Measurements from ENCODE around the gene YES1. TPM values are rescaled to one million over a fixed set of nuclear protein-coding genes. Genes with fewer than 3 reads are reported as not detected.
A peak's percentile ranks its signal among the peaks of the same experiment; 100 is the strongest.
"Not testable (repeated sequence)": the region's sequence is repeated elsewhere in the genome, so short reads cannot be mapped to it uniquely, and the experiment has no call there.

YES1 gene
- total RNA-seq, 4 donors from 2014 or later: 46.2 to 119 (median 83.0) TPM

GRCh38 chr18:730692-731091, 81.3 kb downstream of the YES1 start:
- Histone ChIP-seq H3K4me3 (no peak overlapping the region), H3K36me3 (peaks cover 0 to 21% (median 0%) of the 10 kb centered on the region in 3 donors), H3K4me1 (no peaks in the 10 kb centered on the region), H3K27me3 (no peaks in the 10 kb centered on the region), H3K27ac (no peak overlapping the region), H3K9me3 (no peaks in the 10 kb centered on the region)
- TF ChIP-seq POLR2A (IDR thresholded peaks at IDR 0.05) (no peak), CTCF (IDR thresholded peaks at IDR 0.05) (no peak)
- no peak for DNase-seq

DNA sequence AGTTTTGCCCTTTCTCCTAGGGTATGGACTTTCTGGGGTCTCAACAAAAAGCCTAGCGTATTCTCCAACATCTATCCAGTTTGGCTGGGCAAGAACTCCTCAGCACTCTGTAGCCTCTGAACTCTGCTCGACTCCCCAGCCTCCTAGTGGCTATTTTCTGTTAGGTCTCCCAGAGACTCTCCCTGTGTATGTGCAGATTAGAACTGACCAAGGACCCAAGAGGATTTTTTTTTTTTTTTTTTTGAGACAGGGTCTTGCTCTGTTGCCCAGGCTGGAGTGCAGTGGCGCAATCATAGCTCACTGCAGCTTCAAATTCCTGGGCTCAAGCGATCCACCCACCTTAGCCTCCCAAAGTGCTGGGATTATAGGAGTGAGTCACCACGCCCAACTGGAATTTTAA, 81.9 kb downstream of the YES1 start:
- not testable (repeated sequence) for H3K9me3 ChIP-seq, DNase-seq, H3K27me3 ChIP-seq, H3K4me1 ChIP-seq, H3K4me3 ChIP-seq, H3K27ac ChIP-seq
- peaks cover 0 to 15% (median 0%) of the 10 kb centered on the region in 3 donors for H3K36me3 ChIP-seq
- TF ChIP-seq CTCF (IDR thresholded peaks at IDR 0.05): peak in 2 of 6 experiments; percentile 18 to 19

- Histone ChIP-seq H3K27me3 (no peaks in the 10 kb centered on the region), H3K9me3 (no peaks in the 10 kb centered on the region), H3K4me3 (no peak overlapping the region), H3K36me3 (peaks cover 0 to 7% (median 0%) of the 10 kb centered on the region in 3 donors), H3K4me1 (no peaks in the 10 kb centered on the region), H3K27ac (no peak overlapping the region)
- TF ChIP-seq POLR2A (IDR thresholded peaks at IDR 0.05): no peak
- no peak for TF ChIP-seq CTCF (IDR thresholded peaks at IDR 0.05)
- DNase-seq: no peak
These were observed 86.4 kb downstream of the YES1 start for GRCh38 chr18:725646-726045.

GRCh38 chr18:723541-724080, 88.4 kb downstream of the YES1 start:
- Histone ChIP-seq H3K27ac (no peak overlapping the region), H3K4me3 (no peak overlapping the region), H3K27me3 (no peaks in the 10 kb centered on the region), H3K36me3 (peaks cover 0 to 7% (median 0%) of the 10 kb centered on the region in 3 donors), H3K9me3 (no peaks in the 10 kb centered on the region), H3K4me1 (no peaks in the 10 kb centered on the region)
- TF ChIP-seq CTCF (IDR thresholded peaks at IDR 0.05) (no peak), POLR2A (IDR thresholded peaks at IDR 0.05) (no peak)
- no peak for DNase-seq

- no peak for DNase-seq
- Histone ChIP-seq H3K4me1 (no peaks in the 10 kb centered on the region), H3K27me3 (no peaks in the 10 kb centered on the region), H3K27ac (no peak overlapping the region), H3K36me3 (no peaks in the 10 kb centered on the region), H3K9me3 (no peaks in the 10 kb centered on the region), H3K4me3 (no peak overlapping the region)
- TF ChIP-seq CTCF (IDR thresholded peaks at IDR 0.05) (no peak), POLR2A (IDR thresholded peaks at IDR 0.05) (no peak)
These were observed 95.0 kb downstream of the YES1 start for GRCh38 chr18:717003-717402.

DNA sequence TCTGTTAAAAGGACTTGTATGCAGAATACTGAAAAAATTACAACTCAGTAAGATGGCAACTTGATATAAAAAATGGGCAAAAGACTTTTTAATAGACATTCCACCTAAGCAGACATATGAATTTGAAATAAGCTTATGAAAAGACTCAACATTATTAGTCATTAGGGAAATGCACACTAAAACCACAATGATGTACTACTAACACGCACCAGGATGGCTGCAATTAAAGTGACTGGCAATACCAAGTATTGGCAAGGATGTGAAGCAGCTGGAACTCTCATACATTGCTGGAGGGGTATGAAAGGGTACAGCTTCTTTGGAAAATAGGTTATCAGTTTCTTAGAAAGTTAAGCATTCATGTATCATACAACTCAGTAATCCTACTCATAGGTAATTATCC, 96.4 kb downstream of the YES1 start:
- Histone ChIP-seq H3K27ac (no peak overlapping the region), H3K36me3 (no peaks in the 10 kb centered on the region), H3K4me3 (no peak overlapping the region), H3K9me3 (no peaks in the 10 kb centered on the region), H3K27me3 (no peaks in the 10 kb centered on the region), H3K4me1 (peaks cover 0 to 9% (median 0%) of the 10 kb centered on the region in 4 donors)
- DNase-seq: no peak
- TF ChIP-seq POLR2A (IDR thresholded peaks at IDR 0.05): no peak
- TF ChIP-seq CTCF (IDR thresholded peaks at IDR 0.05): no peak

Measured in Peyer's patch (tissue), 4 donors.